ENCODE measurements around the gene XRCC3. TPM values are rescaled to one million over a fixed set of nuclear protein-coding genes. Genes with fewer than 3 reads are reported as not detected.

XRCC3 gene
- total and polyA plus RNA-seq, 12 donors = 1.0 to 4.4 (median 3.0) TPM

DNA sequence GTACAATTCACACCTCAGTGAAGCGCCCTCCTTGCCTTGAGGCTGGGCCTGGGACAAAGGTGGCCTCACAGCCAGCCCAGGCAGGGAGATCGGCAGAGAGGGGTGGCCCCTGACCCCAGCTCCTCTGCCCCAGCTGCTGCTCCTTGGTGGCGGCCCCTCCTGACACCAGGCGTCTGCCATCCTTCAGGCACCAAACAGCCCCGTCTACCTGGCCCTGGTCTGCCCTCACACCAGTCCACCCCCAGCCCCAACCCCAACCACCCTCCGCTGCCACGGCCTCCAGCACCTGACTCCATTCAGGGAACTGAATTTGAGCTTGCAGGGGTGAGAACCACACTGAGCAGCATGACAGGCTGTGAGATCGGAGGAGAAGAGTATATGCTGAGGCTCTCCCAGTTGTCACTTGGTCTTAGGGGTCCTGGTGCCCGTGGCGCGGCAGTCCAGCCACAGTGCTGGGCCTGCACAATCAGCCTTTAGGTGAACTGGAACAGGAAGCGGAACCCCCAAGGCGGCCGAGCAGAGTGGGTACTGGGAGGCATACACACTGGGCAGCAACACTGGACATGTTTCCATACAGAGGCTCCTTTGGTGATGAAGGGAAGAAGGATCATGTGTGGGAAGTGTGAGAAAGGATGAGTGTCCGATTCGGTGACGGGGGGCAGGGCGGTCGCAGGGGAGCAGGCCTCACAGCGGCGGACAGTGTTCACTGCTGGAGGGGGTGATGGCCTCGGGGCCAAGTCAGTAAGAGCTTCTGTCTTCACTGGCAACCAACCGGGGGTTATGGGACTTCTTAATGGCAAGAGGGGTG, 19.0 kb upstream of the XRCC3 start:
- Histone ChIP-seq H3K27ac (peak overlapping the region in 2 of 10 donors; percentile 30 to 42), H3K9me3 (no peaks in the 10 kb centered on the region), H3K4me1 (peaks cover 4 to 66% (median 33%) of the 10 kb centered on the region in 9 donors), H3K36me3 (peaks cover 0 to 95% (median 55%) of the 10 kb centered on the region in 9 donors), H3K27me3 (no peaks in the 10 kb centered on the region), H3K4me3 (no peak overlapping the region)
- intact Hi-C loops (cut with DNase I) = no loop called here
- 91% methylated on average over 23 of the region's 23 CpGs for WGBS, 2 donors
- DNase-seq (no peak), ATAC-seq (no peak)
- TF ChIP-seq, protein P1, sequence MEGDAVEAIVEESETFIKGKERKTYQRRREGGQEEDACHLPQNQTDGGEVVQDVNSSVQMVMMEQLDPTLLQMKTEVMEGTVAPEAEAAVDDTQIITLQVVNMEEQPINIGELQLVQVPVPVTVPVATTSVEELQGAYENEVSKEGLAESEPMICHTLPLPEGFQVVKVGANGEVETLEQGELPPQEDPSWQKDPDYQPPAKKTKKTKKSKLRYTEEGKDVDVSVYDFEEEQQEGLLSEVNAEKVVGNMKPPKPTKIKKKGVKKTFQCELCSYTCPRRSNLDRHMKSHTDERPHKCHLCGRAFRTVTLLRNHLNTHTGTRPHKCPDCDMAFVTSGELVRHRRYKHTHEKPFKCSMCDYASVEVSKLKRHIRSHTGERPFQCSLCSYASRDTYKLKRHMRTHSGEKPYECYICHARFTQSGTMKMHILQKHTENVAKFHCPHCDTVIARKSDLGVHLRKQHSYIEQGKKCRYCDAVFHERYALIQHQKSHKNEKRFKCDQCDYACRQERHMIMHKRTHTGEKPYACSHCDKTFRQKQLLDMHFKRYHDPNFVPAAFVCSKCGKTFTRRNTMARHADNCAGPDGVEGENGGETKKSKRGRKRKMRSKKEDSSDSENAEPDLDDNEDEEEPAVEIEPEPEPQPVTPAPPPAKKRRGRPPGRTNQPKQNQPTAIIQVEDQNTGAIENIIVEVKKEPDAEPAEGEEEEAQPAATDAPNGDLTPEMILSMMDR (IDR thresholded peaks at IDR 0.05) = no peak

GRCh38 chr14:103733651-103734050, 18.4 kb upstream of the XRCC3 start:
- H3K36me3 ChIP-seq = peaks cover 0 to 95% (median 55%) of the 10 kb centered on the region in 9 donors
- intact Hi-C loops (cut with DNase I) = no loop called here
- TF ChIP-seq, protein P1 (IDR thresholded peaks at IDR 0.05) = no peak
- no peaks in the 10 kb centered on the region for H3K27me3 ChIP-seq
- no peaks in the 10 kb centered on the region for H3K9me3 ChIP-seq
- DNase-seq (no peak), ATAC-seq (no peak)
- no peak overlapping the region for H3K27ac ChIP-seq
- 92% methylated on average over 14 of the region's 14 CpGs for WGBS, 2 donors
- no peak overlapping the region for H3K4me3 ChIP-seq
- peaks cover 4 to 73% (median 36%) of the 10 kb centered on the region in 9 donors for H3K4me1 ChIP-seq

GRCh38 chr14:103732868-103733620, 17.8 kb upstream of the XRCC3 start:
- ATAC-seq (no peak), DNase-seq (no peak)
- TF ChIP-seq, protein P1 (IDR thresholded peaks at IDR 0.05) = no peak
- no peaks in the 10 kb centered on the region for H3K9me3 ChIP-seq
- peaks cover 4 to 76% (median 36%) of the 10 kb centered on the region in 9 donors for H3K4me1 ChIP-seq
- 72 to 77% methylated on average over 9 of the region's 9 CpGs for WGBS, 2 donors
- intact Hi-C loops (cut with DNase I) = no loop called here
- H3K27ac ChIP-seq = peak overlapping the region in 2 of 10 donors; percentile 25
- no peak overlapping the region for H3K4me3 ChIP-seq
- peaks cover 0 to 95% (median 56%) of the 10 kb centered on the region in 9 donors for H3K36me3 ChIP-seq
- no peaks in the 10 kb centered on the region for H3K27me3 ChIP-seq
